IMR-90 (cell line): ENCODE results near the gene RHBDF1. TPM values are rescaled to one million over a fixed set of nuclear protein-coding genes. Genes with fewer than 3 reads are reported as not detected.
"Not testable (repeated sequence)": the region's sequence is repeated elsewhere in the genome, so short reads cannot be mapped to it uniquely, and the experiment has no call there.

Experiments used
- ATAC-seq: fragments of 200-7000 bp; cut with Tn5 transposase; 2 replicates; pipeline ENCODE4 v1.9.1; 2020; ENCODE audit warnings: low read depth, mild to moderate bottlenecking, moderate library complexity
- BruUV-seq: library from RNA; stranded (reverse); fragments of 400-500 nt; replicated peaks from 2 replicates; lab custom pipeline; 2021; lab: Mats Ljungman, UMichigan
- CTCF ChIA-PET: fragments of 300-600 bp; formaldehyde crosslinking; extraction: SDS; loops from one replicate; lab custom pipeline; 2021; ENCODE audit warnings: antibody characterized with exemption; lab: Yijun Ruan, JAX
- POLR2A ChIA-PET: fragments of 300-600 bp; sonication (Branson Sonifier 250); formaldehyde crosslinking; loops from one replicate; lab custom pipeline; 2022; ENCODE audit warnings: antibody characterized with exemption; ENCODE audit not compliant: unreplicated experiment; lab: Charles Lee
- DNase-seq: peaks from one replicate; pipeline ENCODE4 v3.0.0; 2013
- H2AFZ ChIP-seq: replicated peaks from 2 replicates; pipeline ENCODE3; 2013; ENCODE audit warnings: low read length, mild to moderate bottlenecking; ENCODE audit not compliant: poor library complexity
- H2AK5ac ChIP-seq: 2 replicates; pipeline ENCODE4 v1.6.1; 2013; ENCODE audit warnings: low read depth, low read length, inconsistent platforms
- H2AK9ac ChIP-seq: replicated peaks from 2 replicates; pipeline ENCODE3; 2013; ENCODE audit warnings: mild to moderate bottlenecking, low read depth, low read length, moderate library complexity; ENCODE audit not compliant: poor library complexity
- H2BK120ac ChIP-seq: 2 replicates; pipeline ENCODE4 v1.6.1; 2013; ENCODE audit warnings: low read depth, low read length, inconsistent platforms
- H2BK15ac ChIP-seq: 3 replicates; pipeline ENCODE4 v1.6.1; 2013; ENCODE audit warnings: low read depth, low read length, inconsistent platforms
- H2BK20ac ChIP-seq: 2 replicates; pipeline ENCODE4 v1.6.1; 2013; ENCODE audit warnings: low read depth, mild to moderate bottlenecking, inconsistent platforms, low read length, moderate library complexity
- H2BK5ac ChIP-seq: 2 replicates; pipeline ENCODE4 v1.6.1; 2013; ENCODE audit warnings: mild to moderate bottlenecking, low read depth, low read length, inconsistent platforms; ENCODE audit not compliant: poor library complexity, severe bottlenecking
- H3K14ac ChIP-seq: replicated peaks from 2 replicates; pipeline ENCODE4 v1.6.1; 2013; ENCODE audit warnings: low read depth, low read length, inconsistent platforms
- H3K18ac ChIP-seq: 2 replicates; pipeline ENCODE4 v1.6.1; 2013; ENCODE audit warnings: low read depth, low read length, control low read depth
- H3K23ac ChIP-seq: 2 replicates; pipeline ENCODE4 v1.6.1; 2013; ENCODE audit warnings: low read depth, low read length, inconsistent platforms
- H3K27ac ChIP-seq: 2 replicates; pipeline ENCODE4 v1.5.1; 2013; ENCODE audit warnings: mild to moderate bottlenecking, control low read depth, low read length; ENCODE audit not compliant: insufficient read depth
- H3K27me3 ChIP-seq: 2 replicates; pipeline ENCODE4 v1.6.1; 2013; ENCODE audit warnings: low read length; ENCODE audit not compliant: control insufficient read depth, insufficient read depth
- H3K36me3 ChIP-seq: 2 replicates; pipeline ENCODE4 v1.6.1; 2013; ENCODE audit warnings: low read length, mixed read lengths; ENCODE audit not compliant: control insufficient read depth, insufficient read depth
- H3K4ac ChIP-seq: 2 replicates; pipeline ENCODE4 v1.6.1; 2013; ENCODE audit warnings: low read depth, low read length, inconsistent platforms
- H3K4me1 ChIP-seq: 2 replicates; pipeline ENCODE4 v1.6.1; 2013; ENCODE audit warnings: low read length, mixed read lengths; ENCODE audit not compliant: control insufficient read depth, insufficient read depth
- H3K4me2 ChIP-seq: 2 replicates; pipeline ENCODE4 v1.6.1; 2013; ENCODE audit warnings: low read depth, mild to moderate bottlenecking, control low read depth, low read length, moderate library complexity
- H3K4me3 ChIP-seq: 2 replicates; pipeline ENCODE4 v1.5.1; 2013; ENCODE audit warnings: low read depth, mild to moderate bottlenecking, control low read depth, low read length, moderate library complexity; ENCODE audit not compliant: insufficient read depth
- H3K56ac ChIP-seq: 2 replicates; pipeline ENCODE4 v1.6.1; 2013; ENCODE audit warnings: low read length, inconsistent platforms; ENCODE audit not compliant: insufficient read depth; ENCODE audit errors: extremely low read depth
- H3K79me1 ChIP-seq, 2 experiments: 2 replicates each; pipeline ENCODE4 v1.6.1; 2013; ENCODE audit warnings: low read length in 2 of 2, inconsistent platforms in 1 of 2, low read depth in 1 of 2
- H3K9ac ChIP-seq: 2 replicates; pipeline ENCODE4 v1.6.1; 2013; ENCODE audit warnings: low read depth, low read length, control low read depth
- H3K9me1 ChIP-seq: 2 replicates; pipeline ENCODE4 v1.6.1; 2013; ENCODE audit warnings: low read length, inconsistent platforms; ENCODE audit not compliant: insufficient read depth
- H3K9me3 ChIP-seq: 2 replicates; pipeline ENCODE4 v1.6.1; 2013; ENCODE audit warnings: low read length; ENCODE audit not compliant: control insufficient read depth, insufficient read depth
- H4K20me1 ChIP-seq: 2 replicates; pipeline ENCODE4 v1.6.1; 2013; ENCODE audit warnings: low read length, inconsistent platforms; ENCODE audit not compliant: insufficient read depth
- H4K5ac ChIP-seq: 2 replicates; pipeline ENCODE4 v1.6.1; 2013; ENCODE audit warnings: mild to moderate bottlenecking, low read depth, low read length, control low read depth
- H4K8ac ChIP-seq, 2 experiments: 2 replicates each; pipeline ENCODE4 v1.6.1; 2013; ENCODE audit warnings: low read depth in 2 of 2, low read length in 2 of 2, control low read depth in 1 of 2, inconsistent platforms in 1 of 2
- H4K91ac ChIP-seq: 2 replicates; pipeline ENCODE4 v1.6.1; 2013; ENCODE audit warnings: low read depth, low read length, inconsistent platforms; ENCODE audit not compliant: insufficient read depth
- WGBS, 2 experiments: methylation state at CpG; one replicate each; pipeline versions ENCODE4 v1.1.5 to v1.1.7; 2013; ENCODE audit warnings: missing lambda C conversion rate in 2 of 2; ENCODE audit not compliant: insufficient read length in 1 of 2; ENCODE audit errors: extremely low coverage in 2 of 2; 5-methylcytosine and 5-hydroxymethylcytosine counted together
- dilution Hi-C: fragments of 300-500 bp; cut with HindIII; formaldehyde crosslinking; loops from one replicate; pipeline ENCODE4 v1.14.3; 2018; ENCODE audit warnings: low sequenced_read_pairs; ENCODE audit not compliant: unreplicated experiment
- in situ Hi-C: fragments of 300-500 bp; cut with MboI; formaldehyde crosslinking; loops from 3 replicates; pipeline ENCODE4 v1.14.3; 2019; ENCODE audit warnings: low sequenced_read_pairs, inconsistent platforms, mixed read lengths
- intact Hi-C: fragments of 100-400 bp; cut with micrococcal nuclease; formaldehyde crosslinking; loops from 2 replicates; pipeline ENCODE4 v1.10.0; 2022
- polyA plus RNA-seq, 3 experiments: library from polyadenylated mRNA; depleted of rRNA; stranded (reverse); fragments of >200 nt; gene quantifications; 2 replicates each; pipeline ENCODE4 v1.2.3, GENCODE V29; 2012; ENCODE audit warnings: low replicate concordance in 1 of 3
- total RNA-seq: library from RNA; depleted of rRNA; stranded (reverse); fragments of >200 nt; gene quantifications from 2 replicates; pipeline ENCODE4 v1.2.3, GENCODE V29; 2012

Gene RHBDF1
- total and polyA plus RNA-seq, 2 of the 4 experiments (the other 2 are of a cell fraction) = 13.8 to 86.6 TPM

GRCh38 chr16:20886-21285 lies 51.5 kb downstream of the RHBDF1 start:
- H4K20me1 ChIP-seq, CTCF ChIA-PET, H4K8ac ChIP-seq, H3K27me3 ChIP-seq, dilution Hi-C loops, H2AK9ac ChIP-seq, H3K4me1 ChIP-seq, BruUV-seq, H2BK120ac ChIP-seq, H2AK5ac ChIP-seq, H3K9ac ChIP-seq, H3K9me1 ChIP-seq, DNase-seq, POLR2A ChIA-PET, H3K56ac ChIP-seq, H3K79me1 ChIP-seq, in situ Hi-C loops, H3K36me3 ChIP-seq, H3K4ac ChIP-seq, H3K27ac ChIP-seq, H2BK20ac ChIP-seq, H3K18ac ChIP-seq, H2BK5ac ChIP-seq, H3K14ac ChIP-seq, H3K4me2 ChIP-seq, intact Hi-C loops, H3K4me3 ChIP-seq, H3K23ac ChIP-seq, H4K5ac ChIP-seq, H2BK15ac ChIP-seq, H3K9me3 ChIP-seq, ATAC-seq, H2AFZ ChIP-seq, H4K91ac ChIP-seq: not testable (repeated sequence)
- 90% methylated on average over 2 of the region's 12 CpGs; no CpG with 5 or more reads in 1 of the 2 experiments for WGBS, 2 experiments

- ATAC-seq, H3K4me3 ChIP-seq, H3K27ac ChIP-seq, DNase-seq, H3K56ac ChIP-seq, H3K18ac ChIP-seq, H4K8ac ChIP-seq, H3K9me3 ChIP-seq, H3K4ac ChIP-seq, H3K9ac ChIP-seq, H2BK120ac ChIP-seq, H3K27me3 ChIP-seq, H2AK5ac ChIP-seq, H3K9me1 ChIP-seq, H4K20me1 ChIP-seq, intact Hi-C loops, H2AK9ac ChIP-seq, H2BK5ac ChIP-seq, in situ Hi-C loops, dilution Hi-C loops, H2AFZ ChIP-seq, BruUV-seq, CTCF ChIA-PET, H3K4me2 ChIP-seq, H4K5ac ChIP-seq, H3K36me3 ChIP-seq, H4K91ac ChIP-seq, H3K4me1 ChIP-seq, H2BK20ac ChIP-seq, H3K79me1 ChIP-seq, H2BK15ac ChIP-seq, H3K23ac ChIP-seq, H3K14ac ChIP-seq, POLR2A ChIA-PET: not testable (repeated sequence)
- no CpG with 5 or more reads among the region's 20 CpGs for WGBS, 2 experiments
Observed at GRCh38 chr16:17062-17765, 55.2 kb downstream of the RHBDF1 start.
